DND-41 (cell line): ENCODE measurements around the gene KIF4B.

ENCODE experiments used
- EZH2 ChIP-seq: IDR thresholded peaks from 3 replicates; pipeline ENCODE4 v1.6.1; 2012; ENCODE audit warnings: borderline replicate concordance, low read depth, mild to moderate bottlenecking, moderate library complexity, low read length, inconsistent platforms; ENCODE audit not compliant: severe bottlenecking
- TF ChIP-seq, protein P1 (sequence below): IDR thresholded peaks from 2 replicates; pipeline ENCODE4 v1.5.1; 2012; ENCODE audit warnings: borderline replicate concordance, low read length, moderate library complexity, mild to moderate bottlenecking; ENCODE audit not compliant: poor library complexity, severe bottlenecking; ENCODE audit errors: extremely low read depth

GRCh38 chr5:155008669-155009068 is 4.9 kb upstream of the KIF4B start:
- TF ChIP-seq, protein P1, sequence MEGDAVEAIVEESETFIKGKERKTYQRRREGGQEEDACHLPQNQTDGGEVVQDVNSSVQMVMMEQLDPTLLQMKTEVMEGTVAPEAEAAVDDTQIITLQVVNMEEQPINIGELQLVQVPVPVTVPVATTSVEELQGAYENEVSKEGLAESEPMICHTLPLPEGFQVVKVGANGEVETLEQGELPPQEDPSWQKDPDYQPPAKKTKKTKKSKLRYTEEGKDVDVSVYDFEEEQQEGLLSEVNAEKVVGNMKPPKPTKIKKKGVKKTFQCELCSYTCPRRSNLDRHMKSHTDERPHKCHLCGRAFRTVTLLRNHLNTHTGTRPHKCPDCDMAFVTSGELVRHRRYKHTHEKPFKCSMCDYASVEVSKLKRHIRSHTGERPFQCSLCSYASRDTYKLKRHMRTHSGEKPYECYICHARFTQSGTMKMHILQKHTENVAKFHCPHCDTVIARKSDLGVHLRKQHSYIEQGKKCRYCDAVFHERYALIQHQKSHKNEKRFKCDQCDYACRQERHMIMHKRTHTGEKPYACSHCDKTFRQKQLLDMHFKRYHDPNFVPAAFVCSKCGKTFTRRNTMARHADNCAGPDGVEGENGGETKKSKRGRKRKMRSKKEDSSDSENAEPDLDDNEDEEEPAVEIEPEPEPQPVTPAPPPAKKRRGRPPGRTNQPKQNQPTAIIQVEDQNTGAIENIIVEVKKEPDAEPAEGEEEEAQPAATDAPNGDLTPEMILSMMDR, result no peak
- TF ChIP-seq EZH2, result no peak
